Heart left ventricle (tissue), 13 donors: ENCODE data around the gene KATNB1.

Experiments
- CTCF ChIP-seq, 12 donors: fragments of 200-600 bp; sonication (generic) in 4 of 12; IDR thresholded peaks; one replicate each; pipeline versions ENCODE4 v1.5.0 to v1.8.0; 2018 to 2022; ENCODE audit warnings: antibody characterized with exemption in 12 of 12, mild to moderate bottlenecking in 5 of 12
- POLR2A ChIP-seq, 2 donors: fragments of 450-650 bp; IDR thresholded peaks; one replicate each; pipeline ENCODE4 v1.6.1; 2017; ENCODE audit warnings: antibody characterized with exemption in 2 of 2, mild to moderate bottlenecking in 2 of 2, moderate library complexity in 2 of 2
- donor health status: ischemic (EF 13 %, LVEDD 7.1; RV severe dilation, severe dysfunction).
- donor health status: DM: no; HTN: yes; CAD: no.
- donor health status: DM: no; HTN: no; CAD: no.
- donor health status: ischemic (EF 25% LVEDD 6.9; RV normal size, moderate dysfunction).
- donor health status: ischemic (EF 25% LVEDD 5.7; RV mildly dilated, moderate dysfunction).
- donor health status: ischemic (EF 35%, LVEDD 5.7; RV mildly dilated, moderate dysfunction).
- donor health status: nonischemic (EF 11% LVEDD 7.7; RV severe dilation, severe dysfunction).
- donor health status: DM: yes; HTN: yes; CAD: no.
- donor health status: PGD.
- donor health status: ischemic (EF 29% LVEDD 5.4; RV normal size, mild dysfunction).
- donor health status: nonischemic (EF 23%, LVEDD 6.1; RV moderate dilation, normal function).

GRCh38 chr16:57760357-57761160, 25.0 kb downstream of the KATNB1 start:
- TF ChIP-seq CTCF (IDR thresholded peaks at IDR 0.05) (no peak), POLR2A (IDR thresholded peaks at IDR 0.05) (no peak)
